EL (cell line): ENCODE data around the gene SFXN3.

Experiments used
- DNase-seq: peaks from one replicate; pipeline ENCODE4 v3.0.0-alpha.2; 2016

Gene SFXN3

DNA sequence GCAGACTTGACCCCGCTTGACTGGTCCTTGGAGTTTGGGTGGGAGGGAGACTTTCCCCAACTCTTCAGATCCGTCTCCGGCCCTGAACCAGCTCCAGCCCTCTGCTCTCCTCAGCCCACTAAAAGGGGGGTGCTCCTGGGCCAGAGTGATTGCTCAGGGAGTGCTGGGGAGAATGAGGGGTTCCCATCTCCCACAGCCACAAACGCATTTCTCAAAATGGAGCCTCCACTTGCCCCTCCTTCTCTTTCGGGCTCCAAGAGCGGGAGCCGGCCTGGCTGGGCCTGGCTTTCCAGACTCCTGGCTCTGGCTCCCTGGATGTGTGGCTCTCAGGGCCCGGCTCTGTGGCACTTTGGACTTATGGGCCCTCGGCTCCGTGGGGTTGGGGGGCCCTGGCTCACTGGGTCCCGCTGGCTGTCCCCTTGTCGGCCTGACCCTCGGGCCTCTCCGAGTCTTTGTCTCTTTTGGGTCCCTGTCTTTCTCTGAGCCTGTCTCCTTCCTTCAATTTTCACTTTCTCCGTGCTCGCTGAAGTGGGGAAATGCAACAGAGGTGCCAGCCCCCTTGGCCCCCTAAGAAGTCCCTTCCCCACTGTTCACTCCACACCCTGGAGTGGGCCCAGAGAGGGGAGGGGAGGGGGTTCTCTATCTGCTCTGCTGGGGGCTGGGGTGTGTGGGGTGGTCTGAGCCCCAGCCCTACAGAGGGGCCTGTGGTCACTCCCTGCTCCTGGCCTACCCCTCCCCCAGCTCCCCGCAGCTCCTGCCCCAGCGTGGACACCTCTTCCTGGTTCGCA, 30.7 kb upstream of the SFXN3 start:
- DNase-seq: peak; percentile 41

DNA sequence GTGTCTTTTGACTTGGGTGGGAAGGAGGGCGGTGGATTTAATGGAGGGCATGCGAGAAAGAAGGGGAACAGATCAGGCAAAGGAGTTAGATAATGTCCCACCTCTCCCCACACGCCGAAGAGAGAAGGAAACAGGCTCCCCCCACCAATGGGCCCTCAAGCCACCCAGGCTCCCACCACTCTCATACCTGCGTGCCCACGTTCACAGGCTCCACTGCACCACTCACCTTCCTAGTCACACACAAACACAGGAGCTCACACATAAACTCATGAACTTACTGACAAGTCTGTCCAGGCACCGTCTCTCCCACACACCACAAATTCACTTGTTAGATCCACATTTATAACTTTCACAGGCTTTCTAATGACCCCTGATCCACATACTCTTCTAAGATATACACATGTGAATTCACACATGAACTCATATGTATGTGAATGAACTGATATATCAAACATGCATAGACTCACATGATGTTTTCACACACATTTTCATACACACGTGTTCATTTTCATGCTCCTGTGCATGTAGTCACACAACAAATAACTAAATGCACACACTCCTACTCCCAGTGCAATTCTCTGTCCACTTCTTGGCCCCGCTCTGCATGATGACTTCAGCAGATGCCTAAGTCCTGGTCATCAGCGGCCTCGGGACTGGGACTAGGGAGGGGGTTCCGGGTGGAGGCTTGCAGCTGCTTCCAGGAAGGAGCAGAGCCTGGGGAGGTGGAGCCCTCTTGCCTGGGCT, 29.9 kb upstream of the SFXN3 start:
- peak; percentile 92 for DNase-seq

DNA sequence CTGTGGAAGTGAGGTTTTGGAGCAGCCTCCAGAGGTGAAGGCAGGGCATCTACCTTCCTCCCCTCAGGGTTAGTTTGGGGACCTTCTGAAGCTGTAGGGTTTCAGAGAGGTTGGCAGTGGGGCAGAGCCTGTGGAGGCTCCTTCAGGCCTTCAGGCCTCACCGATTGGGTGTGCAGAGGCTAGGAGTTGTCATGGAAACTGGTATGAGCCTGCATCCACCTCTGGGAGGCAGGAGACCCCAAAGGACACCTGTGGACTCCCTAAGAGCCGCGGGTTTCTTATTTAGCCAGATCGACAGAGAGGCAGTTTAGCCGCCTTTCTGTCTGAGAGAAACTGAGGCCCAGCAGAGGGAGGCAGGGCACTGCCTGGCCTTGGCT, 29.4 kb upstream of the SFXN3 start:
- DNase-seq: no peak

DNA sequence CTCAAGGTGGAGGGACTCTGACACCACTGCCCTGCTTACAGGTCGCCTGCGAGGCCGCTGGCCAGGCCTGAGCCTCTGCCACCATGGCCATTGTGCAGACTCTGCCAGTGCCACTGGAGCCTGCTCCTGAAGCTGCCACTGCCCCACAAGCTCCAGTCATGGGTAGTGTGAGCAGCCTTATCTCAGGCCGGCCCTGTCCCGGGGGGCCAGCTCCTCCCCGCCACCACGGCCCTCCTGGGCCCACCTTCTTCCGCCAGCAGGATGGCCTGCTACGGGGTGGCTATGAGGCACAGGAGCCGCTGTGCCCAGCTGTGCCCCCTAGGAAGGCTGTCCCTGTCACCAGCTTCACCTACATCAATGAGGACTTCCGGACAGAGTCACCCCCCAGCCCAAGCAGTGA, 28.6 kb upstream of the SFXN3 start:
- no peak for DNase-seq

DNA sequence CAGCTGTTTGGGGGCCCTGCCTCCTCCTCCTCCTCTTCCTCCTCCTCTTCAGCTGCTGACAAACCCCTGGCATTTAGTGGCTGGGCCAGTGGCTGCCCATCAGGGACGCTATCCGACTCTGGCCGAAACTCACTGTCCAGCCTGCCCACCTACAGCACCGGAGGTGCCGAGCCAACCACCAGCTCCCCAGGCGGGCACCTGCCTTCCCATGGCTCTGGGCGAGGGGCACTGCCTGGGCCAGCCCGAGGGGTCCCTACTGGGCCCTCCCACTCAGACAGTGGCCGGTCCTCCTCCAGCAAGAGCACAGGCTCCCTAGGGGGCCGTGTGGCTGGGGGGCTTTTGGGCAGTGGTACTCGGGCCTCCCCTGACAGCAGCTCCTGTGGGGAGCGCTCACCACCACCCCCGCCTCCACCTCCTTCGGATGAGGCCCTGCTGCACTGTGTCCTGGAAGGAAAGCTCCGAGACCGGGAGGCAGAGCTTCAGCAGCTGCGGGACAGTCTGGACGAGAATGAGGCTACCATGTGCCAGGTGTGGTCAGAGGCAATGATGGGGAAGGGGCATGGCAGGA, 27.3 kb upstream of the SFXN3 start:
- no peak for DNase-seq

DNA sequence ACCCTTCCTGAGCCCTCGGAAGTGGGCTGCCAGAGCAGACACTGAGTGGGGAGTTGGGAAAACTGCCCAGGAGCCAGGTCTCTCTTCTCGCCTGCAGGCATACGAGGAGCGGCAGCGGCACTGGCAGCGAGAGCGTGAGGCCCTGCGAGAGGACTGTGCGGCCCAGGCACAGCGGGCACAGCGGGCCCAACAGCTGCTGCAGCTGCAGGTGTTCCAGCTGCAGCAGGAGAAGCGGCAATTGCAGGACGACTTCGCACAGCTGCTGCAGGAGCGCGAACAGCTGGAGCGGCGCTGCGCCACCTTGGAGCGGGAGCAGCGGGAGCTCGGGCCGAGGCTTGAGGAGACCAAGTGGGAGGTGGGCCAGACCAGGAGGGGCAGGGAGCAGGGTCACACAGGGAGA, 25.7 kb upstream of the SFXN3 start:
- DNase-seq: no peak

DNA sequence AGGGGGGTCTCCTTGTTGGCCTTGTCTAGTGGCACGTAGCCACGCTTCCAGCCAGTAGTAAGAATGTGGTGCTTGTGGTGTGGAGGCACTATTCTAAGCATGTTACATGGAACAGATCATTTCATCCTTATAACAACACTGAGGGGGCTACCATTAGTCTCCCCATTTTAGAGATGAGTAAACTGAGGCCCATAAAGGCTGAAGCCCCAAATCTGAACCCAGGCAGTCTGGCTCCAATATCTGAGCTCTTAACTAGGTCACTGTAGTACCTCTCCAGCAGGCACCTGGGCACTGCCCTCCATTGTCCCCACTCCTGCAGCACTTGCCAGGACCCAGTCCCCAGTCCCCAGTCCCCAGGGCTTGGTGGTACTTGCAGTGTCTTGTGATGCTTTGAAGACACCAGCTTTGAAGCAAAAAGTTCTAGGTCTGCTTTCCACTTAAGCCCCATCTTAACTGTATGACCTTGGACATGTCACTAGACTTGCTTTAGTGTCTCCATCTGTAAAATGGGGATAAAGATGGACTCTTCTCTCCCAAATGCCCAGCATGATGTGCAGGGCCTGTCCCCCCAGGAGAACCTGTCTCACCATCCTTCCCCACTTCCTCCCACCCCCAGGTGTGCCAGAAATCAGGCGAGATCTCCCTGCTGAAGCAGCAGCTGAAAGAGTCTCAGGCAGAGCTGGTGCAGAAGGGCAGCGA, 25.0 kb upstream of the SFXN3 start:
- no peak for DNase-seq

DNA sequence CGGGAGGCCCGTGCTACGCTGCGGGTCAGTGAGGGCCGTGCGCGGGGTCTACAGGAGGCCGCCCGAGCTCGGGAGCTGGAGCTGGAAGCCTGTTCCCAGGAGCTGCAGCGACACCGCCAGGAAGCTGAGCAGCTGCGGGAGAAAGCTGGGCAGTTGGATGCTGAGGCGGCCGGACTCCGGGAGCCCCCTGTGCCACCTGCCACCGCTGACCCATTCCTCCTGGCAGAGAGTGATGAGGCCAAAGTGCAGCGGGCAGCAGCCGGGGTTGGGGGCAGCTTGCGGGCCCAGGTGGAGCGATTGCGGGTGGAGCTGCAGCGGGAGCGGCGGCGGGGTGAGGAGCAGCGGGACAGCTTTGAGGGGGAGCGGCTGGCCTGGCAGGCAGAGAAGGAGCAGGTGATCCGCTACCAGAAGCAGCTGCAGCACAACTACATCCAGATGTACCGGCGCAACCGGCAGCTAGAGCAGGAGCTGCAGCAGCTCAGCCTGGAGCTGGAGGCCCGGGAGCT, 24.4 kb upstream of the SFXN3 start:
- DNase-seq: no peak

DNA sequence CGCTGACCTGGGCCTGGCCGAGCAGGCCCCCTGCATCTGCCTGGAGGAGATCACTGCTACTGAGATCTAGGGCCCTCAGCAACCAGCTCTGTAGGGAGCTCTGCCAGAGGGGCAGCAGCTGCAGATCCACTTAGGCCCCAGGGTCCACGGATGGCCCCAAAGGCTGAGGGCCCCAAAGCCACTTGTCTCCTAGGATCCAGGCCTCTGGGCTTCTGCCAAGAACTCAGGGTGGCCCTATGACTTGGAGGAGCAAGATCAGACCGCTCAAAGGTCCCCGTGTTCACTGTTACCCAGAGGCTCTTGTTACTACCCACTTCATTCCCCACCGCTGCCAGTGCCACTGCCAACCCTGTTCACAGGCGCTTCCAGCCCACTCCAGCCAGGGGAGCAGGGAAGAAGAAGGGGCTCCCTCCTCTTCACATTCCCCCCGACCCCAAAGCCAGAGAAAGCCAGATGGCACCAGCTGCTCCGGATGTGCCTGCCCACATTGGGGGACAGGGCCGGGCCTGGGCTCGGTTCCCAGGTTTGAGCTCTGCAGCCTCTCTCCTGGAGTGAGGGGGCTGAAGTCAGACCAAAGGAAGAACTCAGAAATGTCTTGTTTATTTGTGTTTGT, 23.8 kb upstream of the SFXN3 start:
- DNase-seq: no peak

DNA sequence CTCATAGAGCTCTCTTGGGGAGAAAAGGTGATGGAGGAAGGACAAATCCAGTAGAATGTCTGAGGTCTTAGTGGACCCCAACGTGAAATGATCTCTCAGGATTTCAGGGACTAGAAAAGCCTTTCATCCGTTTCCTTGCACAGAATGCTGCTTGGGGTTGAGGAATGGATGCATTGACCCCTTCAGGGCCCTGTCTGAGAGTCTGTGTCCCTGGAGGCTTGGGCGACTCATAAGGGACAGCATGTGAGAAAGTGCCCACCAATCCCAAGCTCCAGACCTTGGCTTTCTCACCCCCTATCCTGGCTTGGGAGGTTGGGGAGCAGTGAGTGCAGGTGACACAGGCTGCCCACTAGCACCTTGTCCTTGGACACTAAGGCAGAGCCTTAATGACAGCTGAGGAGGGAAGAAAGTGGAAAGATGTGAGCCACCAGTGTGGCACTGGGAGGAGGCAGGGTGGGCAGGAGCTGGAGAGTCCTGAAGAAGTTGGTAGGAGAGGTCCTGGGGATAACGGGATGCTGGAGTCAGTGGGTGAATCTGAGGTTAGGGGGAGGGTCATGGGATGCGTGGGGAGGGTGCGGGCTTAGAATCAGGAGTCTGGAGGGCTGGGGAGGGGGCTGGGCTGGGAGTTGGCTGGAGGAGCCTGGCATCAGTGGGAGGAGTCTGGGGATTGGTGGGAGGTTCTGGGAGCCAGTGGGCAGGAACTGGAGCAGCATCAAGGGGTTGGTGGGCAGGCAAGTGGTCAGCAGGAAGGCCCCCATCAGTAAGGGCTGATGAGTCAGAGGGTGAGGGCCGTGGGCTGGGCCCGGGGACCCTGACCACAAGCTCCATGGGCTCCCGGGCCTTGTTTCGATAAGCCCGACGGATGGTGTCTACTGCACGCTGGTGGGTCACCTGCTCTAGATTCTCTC, 22.9 kb upstream of the SFXN3 start:
- DNase-seq: no peak

DNA sequence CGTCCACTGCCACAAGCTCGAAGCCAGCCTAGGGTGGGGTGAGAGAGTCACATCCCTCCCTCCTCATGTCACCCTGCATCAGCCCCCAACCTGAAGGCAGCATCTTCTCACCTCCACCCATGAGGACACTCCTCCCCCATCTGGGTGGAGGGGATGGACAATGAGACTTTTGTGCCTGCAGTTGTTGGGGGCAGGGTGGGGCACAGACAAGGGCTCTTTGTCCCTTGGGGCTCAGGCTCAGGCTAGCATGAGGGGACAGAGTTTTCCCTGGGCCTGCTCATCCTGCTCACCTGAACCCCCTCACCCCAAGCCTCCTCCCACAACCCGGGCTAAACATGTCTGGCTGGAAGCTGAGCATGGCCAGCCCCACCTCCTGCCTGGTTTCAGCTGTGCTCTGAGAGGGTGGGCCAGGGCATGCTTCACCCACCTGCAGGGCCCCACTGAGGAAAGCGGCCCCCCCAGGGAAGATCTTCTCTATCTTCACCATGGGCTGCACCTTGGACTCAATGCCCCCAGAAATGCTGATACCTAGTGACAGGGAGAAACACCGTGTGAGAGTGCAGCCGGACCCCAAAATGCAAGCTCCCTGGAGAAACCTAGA, 22.1 kb upstream of the SFXN3 start:
- no peak for DNase-seq

DNA sequence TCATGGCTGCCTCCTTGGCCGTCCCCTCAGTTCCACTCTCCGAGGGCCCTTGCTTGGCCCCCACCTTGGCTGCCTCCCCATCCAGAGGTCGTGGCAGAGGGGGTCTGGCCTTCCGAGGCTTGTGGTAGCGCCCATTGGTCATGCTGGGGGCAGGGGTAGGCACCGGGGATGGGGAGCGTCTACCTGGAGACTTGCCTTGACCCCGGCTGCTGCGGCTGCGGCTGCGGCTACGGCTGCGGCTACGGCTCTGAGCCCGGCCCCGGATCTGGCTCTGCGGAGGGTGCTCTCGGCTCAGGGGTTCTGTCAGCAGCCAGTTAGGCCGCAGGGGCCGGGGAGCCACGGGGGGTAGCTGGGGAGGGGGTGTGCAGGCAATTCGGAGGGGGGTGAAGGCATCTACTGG, 20.7 kb upstream of the SFXN3 start:
- no peak for DNase-seq

DNA sequence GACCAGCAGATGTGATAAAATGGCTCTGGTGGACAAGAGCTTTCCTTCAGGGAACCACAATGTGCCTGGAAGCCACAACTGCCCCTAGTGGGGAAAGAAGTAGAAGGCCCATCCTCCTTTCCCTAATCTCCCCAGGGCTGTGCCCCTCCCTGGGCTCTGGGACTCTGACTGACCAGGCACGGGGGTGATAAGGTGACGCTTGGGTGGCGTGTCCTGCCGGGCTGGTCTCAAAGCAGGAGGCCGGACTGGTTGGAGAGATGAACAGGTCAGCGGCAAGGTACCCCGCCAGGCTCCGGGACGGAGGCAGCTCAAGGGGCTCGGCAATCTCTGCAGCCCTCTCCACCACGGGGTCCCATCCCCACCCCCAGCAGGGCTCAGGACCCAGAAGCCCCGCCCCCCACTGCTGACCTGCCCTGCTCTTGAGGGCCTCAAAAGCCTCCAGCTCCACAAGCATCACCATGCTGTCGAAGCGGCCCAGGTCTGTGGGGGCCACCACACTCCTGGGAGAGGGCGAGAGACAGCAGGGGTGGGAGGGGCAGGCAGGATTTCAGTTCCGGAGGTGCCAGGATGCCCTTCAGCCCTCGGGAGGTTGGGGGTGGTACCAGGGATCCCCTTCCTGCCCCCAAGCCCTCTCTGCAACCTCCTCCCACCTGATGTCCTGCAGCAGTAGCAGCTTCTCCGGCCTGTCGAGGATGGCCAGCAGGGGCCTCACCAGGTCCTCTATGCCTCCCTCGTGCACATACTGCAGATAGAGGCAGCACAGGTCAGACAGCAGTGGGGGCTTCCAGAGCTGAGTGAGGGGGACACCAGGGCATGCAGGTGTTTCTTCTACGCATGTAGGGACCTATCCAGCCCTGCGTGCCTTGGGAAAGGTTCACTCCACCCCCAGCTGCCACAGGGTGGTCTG, 19.3 kb upstream of the SFXN3 start:
- peak; percentile 40 for DNase-seq

DNA sequence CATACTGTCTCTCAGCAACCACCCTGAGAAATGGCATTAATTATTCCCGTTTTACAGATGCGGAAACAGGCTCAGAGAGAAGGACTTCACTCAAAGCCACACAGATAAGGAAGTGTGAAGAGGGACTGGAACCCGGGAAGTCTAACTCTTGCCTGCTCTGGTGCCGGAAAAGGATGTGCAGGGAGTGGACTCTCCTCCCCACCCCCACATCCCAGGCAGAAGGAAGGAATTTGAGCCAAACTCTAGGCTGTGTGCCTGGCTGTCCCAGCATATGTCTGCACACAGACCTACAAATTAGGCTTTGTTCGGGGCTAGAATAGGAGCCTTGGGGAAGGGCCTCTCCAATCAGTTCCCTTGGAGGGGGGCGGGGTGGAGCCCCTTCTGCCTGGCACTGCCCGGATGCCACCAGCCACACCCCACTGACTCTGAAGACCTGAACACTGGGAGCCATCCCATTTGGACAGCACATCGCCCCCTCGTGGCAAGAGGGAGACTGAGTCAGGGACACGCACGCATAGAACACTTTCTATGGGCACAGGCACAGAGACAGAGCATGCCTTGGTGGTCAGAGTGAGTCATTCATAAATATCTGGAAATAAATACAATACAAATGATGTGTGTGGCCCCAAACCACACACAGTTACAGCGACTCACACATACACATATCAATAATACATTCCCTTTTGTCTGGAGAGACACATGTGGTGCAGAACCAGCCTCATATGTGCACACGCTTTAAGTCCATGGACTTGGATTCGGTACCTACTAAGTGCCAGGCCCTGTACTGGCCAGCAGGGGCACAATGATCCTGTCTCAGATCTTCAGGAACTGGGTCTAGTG, 18.3 kb upstream of the SFXN3 start:
- DNase-seq: peak; percentile 96

DNA sequence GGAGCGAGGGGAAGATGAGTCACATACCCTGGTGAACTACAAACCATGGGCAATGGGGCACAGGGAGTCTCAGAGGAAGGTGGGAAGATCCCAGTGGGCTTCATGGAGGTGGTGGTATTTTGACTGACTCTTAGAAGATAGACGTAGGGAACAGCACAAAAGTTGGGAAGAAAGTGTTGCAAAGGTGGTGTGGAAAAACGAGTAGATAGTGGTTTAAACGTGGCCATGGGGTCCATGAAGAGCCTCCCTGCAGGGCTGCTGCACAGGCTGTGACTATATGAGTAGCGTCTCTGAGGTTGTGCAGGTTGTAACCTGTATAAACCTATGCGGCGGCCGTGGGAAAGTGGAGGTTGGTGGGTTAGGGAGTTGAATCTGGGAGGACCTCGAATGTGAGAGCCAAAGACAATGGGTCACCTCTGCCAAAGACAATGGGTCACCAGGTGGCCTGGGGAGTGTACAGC, 17.6 kb upstream of the SFXN3 start:
- DNase-seq: no peak

DNA sequence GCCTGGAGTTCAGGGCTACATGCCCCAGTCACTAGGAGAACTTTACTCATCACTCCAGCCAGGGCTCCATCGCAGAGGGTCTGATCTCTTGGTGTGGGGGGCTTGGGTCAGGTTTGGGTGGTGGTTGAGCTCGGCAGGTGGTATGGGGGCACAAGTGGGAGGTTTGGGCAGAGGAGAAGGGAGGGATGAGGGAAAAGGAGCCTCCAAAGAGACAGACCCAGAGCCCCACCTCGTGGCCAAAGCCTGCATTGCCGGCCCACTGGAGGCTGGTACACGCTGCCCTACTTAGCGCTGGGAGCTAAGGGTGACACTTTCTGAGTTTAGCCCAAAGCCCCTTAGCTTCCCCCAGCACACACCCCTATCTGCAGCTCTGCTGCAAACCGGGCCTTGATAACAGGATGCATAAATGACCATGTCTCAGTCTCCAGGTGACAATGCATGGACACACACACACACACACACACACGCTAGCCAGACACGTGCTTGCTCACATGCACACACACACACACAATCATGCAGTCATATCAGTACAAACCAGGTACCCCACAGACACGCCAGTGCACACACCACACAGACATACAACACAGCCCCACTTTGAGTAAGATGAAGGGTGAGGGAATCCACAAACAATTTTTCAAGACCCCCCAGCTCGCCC, 16.7 kb upstream of the SFXN3 start:
- peak; percentile 71 for DNase-seq

DNA sequence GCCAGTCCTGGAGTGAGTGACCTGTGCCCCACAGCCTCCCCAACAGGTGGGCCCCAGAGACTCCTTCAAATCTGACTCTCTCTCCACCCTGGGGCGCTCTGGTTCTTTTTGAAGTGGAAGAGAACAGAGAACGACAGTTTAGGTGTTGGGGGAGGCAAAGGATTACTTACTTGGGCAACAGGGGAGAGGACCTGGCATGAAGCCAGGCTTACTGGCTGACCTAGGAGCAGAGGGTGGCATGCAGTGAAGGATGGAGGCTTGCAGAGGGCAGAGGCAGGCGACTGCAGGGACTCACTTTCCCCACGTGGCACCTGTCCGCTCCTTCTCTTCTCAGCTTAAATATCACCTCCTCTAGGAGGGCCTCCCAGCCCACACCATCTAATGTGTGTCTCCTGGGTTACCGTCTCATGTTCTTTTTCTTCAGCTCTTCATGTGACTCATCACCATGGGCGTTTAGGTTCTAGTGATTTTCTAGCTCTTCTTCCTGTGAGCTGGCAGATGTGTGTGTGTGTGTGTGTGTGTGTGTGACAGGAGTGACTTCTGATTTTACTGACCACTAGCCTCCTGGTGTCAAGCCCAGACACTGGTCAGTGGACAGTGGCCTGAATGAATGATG, 16.0 kb upstream of the SFXN3 start:
- peak; percentile 85 for DNase-seq

DNA sequence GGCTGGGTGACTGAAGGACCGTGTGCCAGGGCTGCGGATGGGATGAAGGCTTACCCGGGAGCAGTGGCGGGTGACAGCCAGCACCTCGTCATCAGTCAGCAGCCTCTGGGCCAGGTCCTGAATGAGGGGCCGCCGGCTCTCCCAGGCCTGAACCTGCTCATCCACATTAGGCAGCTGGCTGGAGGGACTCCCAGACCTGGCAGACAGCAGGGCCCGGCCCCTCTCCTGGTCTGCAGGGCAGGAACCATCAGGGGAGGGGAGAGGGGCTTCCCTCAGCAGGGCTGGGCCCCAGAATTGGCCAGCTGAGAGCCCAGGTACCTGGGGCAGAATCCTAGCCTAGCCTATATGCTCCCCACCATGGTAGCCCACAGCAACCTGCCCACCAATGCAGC, 15.5 kb upstream of the SFXN3 start:
- DNase-seq: no peak
